ENCODE data around the gene ST13. TPM values are rescaled to one million over a fixed set of nuclear protein-coding genes. Genes with fewer than 3 reads are reported as not detected.

Gene ST13
- total RNA-seq, result 100 to 1,000 TPM in 4 of 6 experiments, 10 to 100 TPM in 2; 70.3 to 262 (median 143) TPM
- long read RNA-seq, transcript ST13-201 (12 exons, 3,595 nt), result major isoform, 61 of 102 reads
- long read RNA-seq, partial matches to known transcripts, result 29 of 102 reads
- long read RNA-seq, other reads (novel, unspliced or antisense), result 12 of 102 reads

- TF ChIP-seq CTCF (IDR thresholded peaks at IDR 0.05) (peak in 2 of 4 donors; percentile 9 to 10), POLR2A (IDR thresholded peaks at IDR 0.05) (peak; percentile 58)
- intact Hi-C loops (cut with DNase I), result no loop called here
- under 1% methylated on average over 28 of the region's 63 CpGs for WGBS (ENCODE audit: insufficient coverage, low coverage, low lambda C conversion rate, missing lambda C conversion rate)
- H3K27me3 ChIP-seq, result no peaks in the 10 kb centered on the region
- ATAC-seq (peak; percentile 93 to 97 (median 93)), DNase-seq (peak; percentile 98 to 99 (median 98))
- H3K4me3 ChIP-seq, result peak within 1 kb of the TSS; percentile 72 to 92 (median 85)
- no peaks in the 10 kb centered on the region for H3K36me3 ChIP-seq
- H3K27ac ChIP-seq, result peak within 1 kb of the TSS; percentile 98 to 100 (median 99)
- H3K4me1 ChIP-seq, result peaks cover 0 to 45% (median 24%) of the 10 kb centered on the region in 4 donors
- H3K9me3 ChIP-seq, result no peaks in the 10 kb centered on the region
These were observed at the start of gene ST13, which contains the start of gene XPNPEP3 for GRCh38 chr22:40856513-40857308. Gene ST13, minus strand, starts transcription at chr22:40856639. Its CDS starts 99 bp downstream, at chr22:40856540. Gene XPNPEP3, plus strand, starts transcription at chr22:40857148. Its CDS starts 34 bp downstream, at chr22:40857182.

- TF ChIP-seq POLR2A (IDR thresholded peaks at IDR 0.05) (no peak), CTCF (IDR thresholded peaks at IDR 0.05) (no peak)
- Histone ChIP-seq H3K4me3 (no peak overlapping the region), H3K36me3 (peaks cover 0 to 16% (median 2%) of the 10 kb centered on the region in 4 donors), H3K27ac (no peak overlapping the region), H3K4me1 (no peaks in the 10 kb centered on the region), H3K27me3 (no peaks in the 10 kb centered on the region), H3K9me3 (no peaks in the 10 kb centered on the region)
- WGBS (ENCODE audit: insufficient coverage, low coverage, low lambda C conversion rate, missing lambda C conversion rate), result 100% methylated on average over 1 of the region's 1 CpG
- ATAC-seq (no peak), DNase-seq (no peak)
- intact Hi-C loops (cut with DNase I), result no loop called here
These were observed 47.7 kb upstream of the ST13 start for GRCh38 chr22:40904101-40904500.

- Histone ChIP-seq H3K27ac (no peak overlapping the region), H3K36me3 (no peaks in the 10 kb centered on the region), H3K27me3 (no peaks in the 10 kb centered on the region), H3K4me1 (peaks cover 0 to 3% (median 0%) of the 10 kb centered on the region in 4 donors), H3K4me3 (no peak overlapping the region), H3K9me3 (no peaks in the 10 kb centered on the region)
- TF ChIP-seq CTCF (IDR thresholded peaks at IDR 0.05) (peak; percentile 58 to 67 (median 60)), POLR2A (IDR thresholded peaks at IDR 0.05) (no peak)
- WGBS (ENCODE audit: insufficient coverage, low coverage, low lambda C conversion rate, missing lambda C conversion rate), result 30% methylated on average over 3 of the region's 3 CpGs
- ATAC-seq (peak; percentile 85 to 92 (median 88)), DNase-seq (no peak)
- intact Hi-C loops (cut with DNase I), result no loop called here
These were observed 42.5 kb upstream of the ST13 start for GRCh38 chr22:40898850-40899357.

- intact Hi-C loops (cut with DNase I), result no loop called here
- Histone ChIP-seq H3K9me3 (no peaks in the 10 kb centered on the region), H3K4me3 (no peak overlapping the region), H3K36me3 (peaks cover 0 to 7% (median 2%) of the 10 kb centered on the region in 4 donors), H3K27me3 (no peaks in the 10 kb centered on the region), H3K27ac (no peak overlapping the region), H3K4me1 (peaks cover 0 to 3% (median 0%) of the 10 kb centered on the region in 4 donors)
- TF ChIP-seq POLR2A (IDR thresholded peaks at IDR 0.05) (no peak), CTCF (IDR thresholded peaks at IDR 0.05) (no peak)
- DNase-seq (no peak), ATAC-seq (no peak)
- WGBS (ENCODE audit: insufficient coverage, low coverage, low lambda C conversion rate, missing lambda C conversion rate), result 87% methylated on average over 4 of the region's 4 CpGs
These were observed 38.0 kb upstream of the ST13 start for GRCh38 chr22:40894417-40894816.
